HepG2 (cell line): ENCODE data around the gene MRPL43. TPM values are rescaled to one million over a fixed set of nuclear protein-coding genes. Genes with fewer than 3 reads are reported as not detected.

Source experiments
- EP300 ChIP-seq, 3 experiments: sonication (generic) in 1 of 3; formaldehyde crosslinking in 1 of 3; IDR thresholded peaks; 2 replicates each; pipeline versions ENCODE4 v1.5.1 to v1.6.1; 2011 to 2020; ENCODE audit warnings: low read depth in 2 of 3, low read length in 2 of 3, borderline replicate concordance in 1 of 3, improper control_type of control experiment in 1 of 3, mild to moderate bottlenecking in 1 of 3, missing genetic modification reagents in 1 of 3, moderate library complexity in 1 of 3
- HOXD1 ChIP-seq: sonication (generic); formaldehyde crosslinking; IDR thresholded peaks from 2 replicates; pipeline ENCODE4 v1.5.0; 2020; ENCODE audit warnings: missing genetic modification reagents
- KDM1A ChIP-seq: IDR thresholded peaks from 2 replicates; pipeline ENCODE4 v1.6.1; 2016; ENCODE audit warnings: missing compliant biosample characterization
- MBD4 ChIP-seq: IDR thresholded peaks from 2 replicates; pipeline ENCODE4 v1.6.1; 2012; ENCODE audit warnings: low read length, inconsistent platforms, borderline replicate concordance
- NAIF1 ChIP-seq: sonication (generic); formaldehyde crosslinking; IDR thresholded peaks from 2 replicates; pipeline ENCODE4 v1.5.0; 2020; ENCODE audit warnings: mild to moderate bottlenecking, missing genetic modification reagents, borderline replicate concordance
- POLR2AphosphoS2 ChIP-seq: IDR thresholded peaks from 2 replicates; pipeline ENCODE4 v1.6.1; 2011; ENCODE audit warnings: low read depth, low read length, improper control_type of control experiment
- SMAD3 ChIP-seq: sonication (generic); formaldehyde crosslinking; IDR thresholded peaks from 2 replicates; pipeline ENCODE4 v1.4.0; 2020; ENCODE audit warnings: missing genetic modification reagents
- SNAPC2 ChIP-seq: sonication (generic); formaldehyde crosslinking; IDR thresholded peaks from 2 replicates; pipeline ENCODE4 v1.8.1; 2022; ENCODE audit warnings: mild to moderate bottlenecking, missing genetic modification reagents
- YY1 ChIP-seq: IDR thresholded peaks from 2 replicates; pipeline ENCODE4 v1.6.1; 2011; ENCODE audit warnings: low read length, low read depth, moderate library complexity, mild to moderate bottlenecking; ENCODE audit not compliant: insufficient read depth, insufficient replicate concordance
- ZC3H4 ChIP-seq: sonication (generic); formaldehyde crosslinking; IDR thresholded peaks from 2 replicates; pipeline ENCODE4 v1.4.0; 2020; ENCODE audit warnings: missing genetic modification reagents, borderline replicate concordance
- ZFP62 ChIP-seq: sonication (generic); formaldehyde crosslinking; IDR thresholded peaks from 2 replicates; pipeline ENCODE4 v1.4.0; 2020; ENCODE audit warnings: missing genetic modification reagents
- ZMAT3 ChIP-seq: sonication (generic); formaldehyde crosslinking; conservative IDR thresholded peaks from 2 replicates; pipeline ENCODE4 v1.7.0; 2021; ENCODE audit warnings: missing genetic modification reagents
- ZNF432 ChIP-seq: sonication (generic); formaldehyde crosslinking; IDR thresholded peaks from 2 replicates; pipeline ENCODE4 v1.5.0; 2020; ENCODE audit warnings: missing genetic modification reagents, mild to moderate bottlenecking, borderline replicate concordance
- ZNF441 ChIP-seq: sonication (generic); formaldehyde crosslinking; IDR thresholded peaks from 2 replicates; pipeline ENCODE4 v1.7.0; 2021; ENCODE audit warnings: missing genetic modification reagents, borderline replicate concordance
- ZNF496 ChIP-seq: sonication (generic); formaldehyde crosslinking; IDR thresholded peaks from 2 replicates; pipeline ENCODE4 v1.8.1; 2023; ENCODE audit warnings: mild to moderate bottlenecking, moderate library complexity, missing genetic modification reagents; ENCODE audit not compliant: insufficient replicate concordance
- ZSCAN22 ChIP-seq: sonication (generic); formaldehyde crosslinking; IDR thresholded peaks from 2 replicates; pipeline ENCODE4 v1.4.0; 2020; ENCODE audit warnings: mild to moderate bottlenecking, missing genetic modification reagents
- ZSCAN29 ChIP-seq: sonication (generic); formaldehyde crosslinking; conservative IDR thresholded peaks from 2 replicates; pipeline ENCODE4 v1.4.0; 2020; ENCODE audit warnings: mild to moderate bottlenecking, missing genetic modification reagents
- polyA plus RNA-seq, 8 experiments: library from polyadenylated mRNA; depleted of rRNA in 3 of 8; stranded (reverse) in 7 of 8; unstranded in 1 of 8; fragments of >200 nt; fragmentation: Illumina TruSeq in 4 of 8; extraction: Trizol in 4 of 8; gene quantifications; 2 replicates each; pipeline versions ENCODE4 v1.2.1 to v1.2.3, GENCODE V29; 2011 to 2016; ENCODE audit warnings: low read depth in 4 of 8, missing spikeins in 1 of 8, mixed read lengths in 1 of 8; ENCODE audit not compliant: insufficient read depth in 1 of 8
- total RNA-seq, 5 experiments: library from RNA; depleted of rRNA; stranded (reverse); fragments of >200 nt; fragmentation: Illumina TruSeq; extraction: Trizol; gene quantifications; 2 replicates each; pipeline ENCODE4 v1.2.3, GENCODE V29; 2016; ENCODE audit warnings: low read depth in 1 of 5
- TF ChIP-seq, protein P1 (sequence below): sonication (generic); formaldehyde crosslinking; IDR thresholded peaks from 2 replicates; pipeline ENCODE4 v1.8.0; 2022; ENCODE audit warnings: mild to moderate bottlenecking, missing genetic modification reagents, borderline replicate concordance
- TF ChIP-seq, protein P2 (sequence below): sonication (generic); formaldehyde crosslinking; IDR thresholded peaks from 2 replicates; pipeline ENCODE4 v1.5.1; 2020; ENCODE audit warnings: missing genetic modification reagents, mild to moderate bottlenecking, borderline replicate concordance
- TF ChIP-seq, protein P3 (sequence below): sonication (generic); formaldehyde crosslinking; IDR thresholded peaks from 2 replicates; pipeline ENCODE4 v1.4.0; 2020; ENCODE audit warnings: missing genetic modification reagents, borderline replicate concordance
- TF ChIP-seq, protein P4 (sequence below): sonication (generic); formaldehyde crosslinking; IDR thresholded peaks from 2 replicates; pipeline ENCODE4 v1.4.0; 2020; ENCODE audit warnings: missing genetic modification reagents
- TF ChIP-seq, protein P5 (sequence below): IDR thresholded peaks from 2 replicates; pipeline ENCODE4 v1.6.1; 2018; ENCODE audit warnings: missing genetic modification reagents, mild to moderate bottlenecking, missing compliant biosample characterization

Gene MRPL43
- total and polyA plus RNA-seq, 2 of the 13 experiments (the other 11 are each of a cell fraction or from before 2014, with no cell fraction given) = 71.0 to 73.7 TPM

DNA sequence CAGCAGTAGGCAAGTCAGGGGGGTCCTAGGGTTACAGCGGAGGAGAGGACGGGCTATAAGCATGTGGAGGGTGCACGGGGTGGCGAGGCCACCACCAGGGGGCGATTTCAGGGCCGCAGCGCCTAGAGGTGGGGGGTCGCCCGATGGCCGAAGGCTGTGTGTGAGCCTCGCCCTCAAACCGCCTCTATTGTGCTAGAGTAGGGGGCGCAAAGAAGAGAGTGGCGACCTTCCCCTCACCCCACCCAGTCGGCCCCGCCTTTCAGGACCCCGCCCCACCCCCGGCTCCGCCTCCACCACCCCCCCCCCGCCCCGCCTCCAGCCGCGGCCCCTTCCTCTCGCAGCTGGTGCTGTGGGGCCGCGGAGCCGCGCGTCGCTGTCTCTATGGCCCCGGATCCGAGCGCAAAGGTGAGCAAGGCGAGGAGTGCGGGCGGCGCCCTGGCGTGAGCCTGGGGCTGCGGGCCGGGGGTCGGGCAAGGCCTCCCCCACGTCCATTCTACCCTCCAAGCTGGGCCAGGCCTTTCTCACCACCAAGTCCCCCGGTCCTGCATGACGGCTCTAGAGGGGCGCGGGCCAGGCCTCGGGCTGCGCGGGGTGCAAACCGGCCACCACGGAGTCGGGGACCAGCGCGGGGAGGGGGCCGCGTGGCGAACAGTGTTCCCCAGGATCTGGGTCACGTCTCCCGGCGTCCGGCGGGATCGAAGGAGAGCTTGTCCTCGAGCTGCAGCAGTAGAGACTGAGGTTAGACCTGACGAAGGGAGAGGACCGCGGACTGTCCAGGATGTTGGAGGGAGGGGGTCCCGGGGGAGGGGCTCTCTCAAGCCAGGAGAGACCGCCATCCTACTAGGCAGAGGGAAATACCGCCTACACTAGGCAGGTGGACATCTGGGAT lies 17.9 kb downstream of the MRPL43 start, which contains the start of gene SEMA4G (continued):
- TF ChIP-seq, protein P1, sequence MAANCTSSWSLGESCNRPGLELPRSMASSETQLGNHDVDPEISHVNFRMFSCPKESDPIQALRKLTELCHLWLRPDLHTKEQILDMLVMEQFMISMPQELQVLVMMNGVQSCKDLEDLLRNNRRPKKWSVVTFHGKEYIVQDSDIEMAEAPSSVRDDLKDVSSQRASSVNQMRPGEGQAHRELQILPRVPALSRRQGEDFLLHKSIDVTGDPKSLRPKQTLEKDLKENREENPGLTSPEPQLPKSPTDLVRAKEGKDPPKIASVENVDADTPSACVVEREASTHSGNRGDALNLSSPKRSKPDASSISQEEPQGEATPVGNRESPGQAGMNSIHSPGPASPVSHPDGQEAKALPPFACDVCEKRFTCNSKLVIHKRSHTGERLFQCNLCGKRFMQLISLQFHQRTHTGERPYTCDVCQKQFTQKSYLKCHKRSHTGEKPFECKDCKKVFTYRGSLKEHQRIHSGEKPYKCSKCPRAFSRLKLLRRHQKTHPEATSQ (CRISPR knock-in tag) = 0 out of 2 replicates have a peak, but pooled peaks have one; percentile 47
- TF ChIP-seq EP300 (IDR thresholded peaks at IDR 0.05; ENCODE audit: low read depth in 2 of 2, low read length in 2 of 2) = 0 out of 4 replicates have a peak, but pooled peaks of 1 of the 2 experiments have one; percentile 23
- no peak for TF ChIP-seq EP300 (CRISPR knock-in tag; IDR thresholded peaks at IDR 0.05; ENCODE audit: borderline replicate concordance)
- no peak for TF ChIP-seq MBD4
- peak; percentile 78; the same call in 1 of the 2 replicates for TF ChIP-seq ZMAT3 (CRISPR knock-in tag)
- no peak for TF ChIP-seq ZSCAN22 (CRISPR knock-in tag)
- TF ChIP-seq ZNF441 (CRISPR knock-in tag) = peak; percentile 61; the same call in 1 of the 2 replicates
- TF ChIP-seq HOXD1 (CRISPR knock-in tag) = no peak
- TF ChIP-seq NAIF1 (CRISPR knock-in tag) = no peak
- TF ChIP-seq ZSCAN29 (CRISPR knock-in tag) = no peak
- 0 out of 2 replicates have a peak, but pooled peaks have one; percentile 20 for TF ChIP-seq SNAPC2 (CRISPR knock-in tag)
- TF ChIP-seq ZNF432 (CRISPR knock-in tag) = no peak
- TF ChIP-seq, protein P2, sequence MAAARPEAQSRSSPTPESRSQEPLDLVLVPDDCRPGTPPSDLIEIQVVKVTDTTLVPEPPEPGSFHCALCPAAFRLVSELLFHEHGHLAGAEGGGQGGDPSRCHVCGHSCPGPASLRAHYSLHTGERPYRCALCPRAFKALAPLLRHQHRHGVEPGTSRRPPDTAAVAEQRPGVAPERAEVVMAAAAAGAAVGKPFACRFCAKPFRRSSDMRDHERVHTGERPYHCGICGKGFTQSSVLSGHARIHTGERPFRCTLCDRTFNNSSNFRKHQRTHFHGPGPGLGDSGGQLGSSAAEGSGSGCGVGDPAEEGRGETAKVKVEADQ = peak; percentile 28; the same call in 1 of the 2 replicates
- no peak for TF ChIP-seq ZC3H4 (CRISPR knock-in tag)
- no peak for TF ChIP-seq POLR2AphosphoS2
- TF ChIP-seq ZFP62 = no peak
- no peak for TF ChIP-seq SMAD3
- no peak for TF ChIP-seq KDM1A (CRISPR knock-in tag)
- no peak for TF ChIP-seq ZNF496 (CRISPR knock-in tag)
- TF ChIP-seq, protein P3, sequence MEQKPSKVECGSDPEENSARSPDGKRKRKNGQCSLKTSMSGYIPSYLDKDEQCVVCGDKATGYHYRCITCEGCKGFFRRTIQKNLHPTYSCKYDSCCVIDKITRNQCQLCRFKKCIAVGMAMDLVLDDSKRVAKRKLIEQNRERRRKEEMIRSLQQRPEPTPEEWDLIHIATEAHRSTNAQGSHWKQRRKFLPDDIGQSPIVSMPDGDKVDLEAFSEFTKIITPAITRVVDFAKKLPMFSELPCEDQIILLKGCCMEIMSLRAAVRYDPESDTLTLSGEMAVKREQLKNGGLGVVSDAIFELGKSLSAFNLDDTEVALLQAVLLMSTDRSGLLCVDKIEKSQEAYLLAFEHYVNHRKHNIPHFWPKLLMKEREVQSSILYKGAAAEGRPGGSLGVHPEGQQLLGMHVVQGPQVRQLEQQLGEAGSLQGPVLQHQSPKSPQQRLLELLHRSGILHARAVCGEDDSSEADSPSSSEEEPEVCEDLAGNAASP = no peak
- TF ChIP-seq, protein P4, sequence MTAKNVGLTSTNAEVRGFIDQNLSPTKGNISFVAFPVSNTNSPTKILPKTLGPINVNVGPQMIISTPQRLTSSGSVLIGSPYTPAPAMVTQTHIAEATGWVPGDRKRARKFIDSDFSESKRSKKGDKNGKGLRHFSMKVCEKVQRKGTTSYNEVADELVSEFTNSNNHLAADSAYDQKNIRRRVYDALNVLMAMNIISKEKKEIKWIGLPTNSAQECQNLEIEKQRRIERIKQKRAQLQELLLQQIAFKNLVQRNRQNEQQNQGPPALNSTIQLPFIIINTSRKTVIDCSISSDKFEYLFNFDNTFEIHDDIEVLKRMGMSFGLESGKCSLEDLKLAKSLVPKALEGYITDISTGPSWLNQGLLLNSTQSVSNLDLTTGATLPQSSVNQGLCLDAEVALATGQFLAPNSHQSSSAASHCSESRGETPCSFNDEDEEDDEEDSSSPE = peak; percentile 2; the same call in 1 of the 2 replicates
- TF ChIP-seq YY1 = peak; percentile 22
- TF ChIP-seq, protein P5, sequence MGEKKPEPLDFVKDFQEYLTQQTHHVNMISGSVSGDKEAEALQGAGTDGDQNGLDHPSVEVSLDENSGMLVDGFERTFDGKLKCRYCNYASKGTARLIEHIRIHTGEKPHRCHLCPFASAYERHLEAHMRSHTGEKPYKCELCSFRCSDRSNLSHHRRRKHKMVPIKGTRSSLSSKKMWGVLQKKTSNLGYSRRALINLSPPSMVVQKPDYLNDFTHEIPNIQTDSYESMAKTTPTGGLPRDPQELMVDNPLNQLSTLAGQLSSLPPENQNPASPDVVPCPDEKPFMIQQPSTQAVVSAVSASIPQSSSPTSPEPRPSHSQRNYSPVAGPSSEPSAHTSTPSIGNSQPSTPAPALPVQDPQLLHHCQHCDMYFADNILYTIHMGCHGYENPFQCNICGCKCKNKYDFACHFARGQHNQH = no peak; the same call in 1 of the 2 replicates
